Measurements from ENCODE around the gene IL19.

The IL19 gene

DNA sequence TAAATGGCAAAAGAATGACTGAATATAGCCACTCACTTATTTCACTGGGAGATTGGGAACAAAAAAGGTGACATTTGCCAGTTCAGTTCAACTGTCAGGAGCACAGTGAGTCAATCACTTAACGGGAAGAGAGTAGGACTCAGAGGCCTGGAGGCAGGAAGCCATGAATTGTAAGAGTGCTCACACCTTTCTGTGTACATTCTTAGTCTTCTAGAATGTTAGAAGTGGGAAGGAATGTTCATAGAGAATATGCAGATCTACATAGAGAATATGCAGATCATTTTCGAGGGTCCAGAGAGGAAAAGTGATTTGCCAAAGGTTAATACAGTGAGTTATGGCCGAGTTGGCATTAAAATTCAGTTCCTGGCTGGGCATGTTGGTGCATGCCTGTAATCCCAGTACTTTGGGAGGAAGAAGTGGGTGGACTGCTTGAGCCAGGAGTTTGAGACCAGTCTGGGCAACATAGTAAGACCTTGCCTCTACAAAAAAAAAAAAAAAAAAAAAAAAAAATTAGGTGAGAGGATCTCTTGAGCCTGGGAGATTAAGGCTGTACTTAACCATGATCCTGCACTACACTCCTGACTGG is 103.1 kb downstream of the IL19 start:
- TF ChIP-seq, protein P1, sequence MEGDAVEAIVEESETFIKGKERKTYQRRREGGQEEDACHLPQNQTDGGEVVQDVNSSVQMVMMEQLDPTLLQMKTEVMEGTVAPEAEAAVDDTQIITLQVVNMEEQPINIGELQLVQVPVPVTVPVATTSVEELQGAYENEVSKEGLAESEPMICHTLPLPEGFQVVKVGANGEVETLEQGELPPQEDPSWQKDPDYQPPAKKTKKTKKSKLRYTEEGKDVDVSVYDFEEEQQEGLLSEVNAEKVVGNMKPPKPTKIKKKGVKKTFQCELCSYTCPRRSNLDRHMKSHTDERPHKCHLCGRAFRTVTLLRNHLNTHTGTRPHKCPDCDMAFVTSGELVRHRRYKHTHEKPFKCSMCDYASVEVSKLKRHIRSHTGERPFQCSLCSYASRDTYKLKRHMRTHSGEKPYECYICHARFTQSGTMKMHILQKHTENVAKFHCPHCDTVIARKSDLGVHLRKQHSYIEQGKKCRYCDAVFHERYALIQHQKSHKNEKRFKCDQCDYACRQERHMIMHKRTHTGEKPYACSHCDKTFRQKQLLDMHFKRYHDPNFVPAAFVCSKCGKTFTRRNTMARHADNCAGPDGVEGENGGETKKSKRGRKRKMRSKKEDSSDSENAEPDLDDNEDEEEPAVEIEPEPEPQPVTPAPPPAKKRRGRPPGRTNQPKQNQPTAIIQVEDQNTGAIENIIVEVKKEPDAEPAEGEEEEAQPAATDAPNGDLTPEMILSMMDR (IDR thresholded peaks at IDR 0.05; ENCODE audit: borderline replicate concordance, control extremely low read depth, extremely low read depth, insufficient read depth, missing control alignments), result no peak
- in situ Hi-C loops (cut with MboI; ENCODE audit: low sequenced_read_pairs, unreplicated experiment), result no loop called here
- no peak for DNase-seq (ENCODE audit: low spot score)

GRCh38 chr1:206875752-206876377 is 105.3 kb downstream of the IL19 start:
- in situ Hi-C loops (cut with MboI; ENCODE audit: low sequenced_read_pairs, unreplicated experiment), result no loop called here
- TF ChIP-seq, protein P1 (IDR thresholded peaks at IDR 0.05; ENCODE audit: borderline replicate concordance, control extremely low read depth, extremely low read depth, insufficient read depth, missing control alignments), result no peak
- no peak for DNase-seq (ENCODE audit: low spot score)

DNA sequence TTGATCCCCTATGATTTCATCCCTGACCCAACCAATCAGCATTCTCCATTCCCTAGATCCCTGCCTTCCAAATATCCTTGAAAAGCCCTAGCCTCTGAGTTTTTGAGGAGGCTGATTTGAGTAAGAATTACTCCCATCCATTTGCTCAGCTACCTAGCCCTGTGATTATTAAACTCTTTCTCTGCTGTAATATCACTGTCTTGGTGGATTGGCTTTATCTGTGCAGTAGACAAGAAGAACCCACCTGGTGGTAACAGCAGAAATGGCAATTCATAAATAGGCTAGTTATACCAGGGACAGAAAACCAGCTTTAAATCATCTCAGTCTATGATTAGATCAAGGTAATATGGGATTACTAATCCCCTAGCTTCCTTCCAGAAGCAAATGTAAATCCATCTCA is 107.9 kb downstream of the IL19 start:
- in situ Hi-C loops (cut with MboI; ENCODE audit: low sequenced_read_pairs, unreplicated experiment), result no loop called here
- DNase-seq (ENCODE audit: low spot score), result no peak
- TF ChIP-seq, protein P1 (IDR thresholded peaks at IDR 0.05; ENCODE audit: borderline replicate concordance, control extremely low read depth, extremely low read depth, insufficient read depth, missing control alignments), result no peak

DNA sequence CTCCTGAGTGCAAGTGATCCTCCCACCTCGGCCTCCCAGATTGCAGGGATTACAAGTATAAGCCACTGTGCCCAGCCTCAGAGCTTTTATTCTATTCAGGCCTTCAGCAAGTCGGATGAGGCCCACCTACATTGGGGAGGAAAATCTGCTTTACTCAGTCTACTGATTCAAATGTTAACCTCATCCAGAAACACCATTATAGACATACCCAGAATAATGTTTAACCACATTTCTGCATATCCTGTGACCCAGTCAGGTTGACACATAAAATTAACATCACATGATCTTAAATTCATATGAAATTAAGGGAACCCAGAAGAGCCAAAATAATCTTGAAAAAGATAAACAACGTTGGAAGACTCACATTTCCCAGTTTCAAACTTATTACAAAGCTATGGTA is 109.7 kb downstream of the IL19 start:
- in situ Hi-C loops (cut with MboI; ENCODE audit: low sequenced_read_pairs, unreplicated experiment), result no loop called here
- DNase-seq (ENCODE audit: low spot score), result no peak
- TF ChIP-seq, protein P1 (IDR thresholded peaks at IDR 0.05; ENCODE audit: borderline replicate concordance, control extremely low read depth, extremely low read depth, insufficient read depth, missing control alignments), result no peak

DNA sequence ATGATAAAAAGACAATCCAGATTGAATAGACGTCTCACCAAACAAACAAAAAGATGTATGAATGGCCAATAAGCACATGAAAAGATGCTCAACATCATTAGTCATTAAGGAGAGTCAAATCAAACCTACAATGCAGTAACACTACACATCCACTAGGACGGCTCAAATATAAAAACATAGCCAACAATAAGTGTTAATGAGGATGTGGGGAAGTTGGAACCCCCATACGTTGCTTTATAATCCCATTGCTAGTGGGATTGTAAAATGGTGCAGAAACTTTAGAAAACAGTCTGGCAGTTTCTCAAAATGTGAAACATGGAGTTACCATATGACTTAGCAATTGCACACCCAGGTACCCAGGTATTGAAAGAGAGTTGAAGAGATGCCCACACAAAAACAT is 112.0 kb downstream of the IL19 start:
- in situ Hi-C loops (cut with MboI; ENCODE audit: low sequenced_read_pairs, unreplicated experiment), result no loop called here
- TF ChIP-seq, protein P1 (IDR thresholded peaks at IDR 0.05; ENCODE audit: borderline replicate concordance, control extremely low read depth, extremely low read depth, insufficient read depth, missing control alignments), result no peak

GRCh38 chr1:206883160-206883559 is 112.6 kb downstream of the IL19 start:
- TF ChIP-seq, protein P1 (IDR thresholded peaks at IDR 0.05; ENCODE audit: borderline replicate concordance, control extremely low read depth, extremely low read depth, insufficient read depth, missing control alignments), result no peak
- in situ Hi-C loops (cut with MboI; ENCODE audit: low sequenced_read_pairs, unreplicated experiment), result no loop called here
- no peak for DNase-seq (ENCODE audit: low spot score)

More for the DNA sequence above, 112.0 kb downstream of the IL19 start:
- DNase-seq (ENCODE audit: low spot score), result no peak
